ENCODE measurements around the gene NHEJ1. TPM values are rescaled to one million over a fixed set of nuclear protein-coding genes. Genes with fewer than 3 reads are reported as not detected.

NHEJ1 gene
- total RNA-seq, 1 donor from 2014 or later: 13.1 TPM

GRCh38 chr2:219128396-219128795 is 32.2 kb downstream of the NHEJ1 start:
- no peak overlapping the region for H3K4me3 ChIP-seq (ENCODE audit: low read depth, low read length)
- TF ChIP-seq CTCF (conservative IDR thresholded peaks at IDR 0.05; ENCODE audit: low read depth, low read length): no peak
- DNase-seq (ENCODE audit: low read depth): no peak

- no peak for TF ChIP-seq CTCF (conservative IDR thresholded peaks at IDR 0.05; ENCODE audit: low read depth, low read length)
- H3K4me3 ChIP-seq (ENCODE audit: low read depth, low read length): no peak overlapping the region
- DNase-seq (ENCODE audit: low read depth): no peak
Measured at GRCh38 chr2:219127037-219127635, 33.5 kb downstream of the NHEJ1 start.

GRCh38 chr2:219126555-219126954 is 34.1 kb downstream of the NHEJ1 start:
- peak; percentile 77 for DNase-seq (ENCODE audit: low read depth)
- TF ChIP-seq CTCF (conservative IDR thresholded peaks at IDR 0.05; ENCODE audit: low read depth, low read length): no peak
- no peak overlapping the region for H3K4me3 ChIP-seq (ENCODE audit: low read depth, low read length)

GRCh38 chr2:219125886-219126270 is 34.7 kb downstream of the NHEJ1 start:
- TF ChIP-seq CTCF (conservative IDR thresholded peaks at IDR 0.05; ENCODE audit: low read depth, low read length): no peak
- no peak for DNase-seq (ENCODE audit: low read depth)
- no peak overlapping the region for H3K4me3 ChIP-seq (ENCODE audit: low read depth, low read length)

GRCh38 chr2:219125225-219125885 is 35.3 kb downstream of the NHEJ1 start:
- H3K4me3 ChIP-seq (ENCODE audit: low read depth, low read length): peak overlapping the region; percentile 21
- DNase-seq (ENCODE audit: low read depth): peak; percentile 94
- TF ChIP-seq CTCF (conservative IDR thresholded peaks at IDR 0.05; ENCODE audit: low read depth, low read length): no peak

- DNase-seq (ENCODE audit: low read depth): no peak
- TF ChIP-seq CTCF (conservative IDR thresholded peaks at IDR 0.05; ENCODE audit: low read depth, low read length): no peak
- H3K4me3 ChIP-seq (ENCODE audit: low read depth, low read length): peak overlapping the region; percentile 7
Measured at GRCh38 chr2:219124381-219125110, 36.1 kb downstream of the NHEJ1 start.

Measured in epithelial cell of proximal tubule (primary cell).